WI38 (cell line): ENCODE measurements around the gene PPP1R14C.

Experiments used
- H3K4me3 ChIP-seq: 2 replicates; pipeline ENCODE4 v1.5.1; 2011; ENCODE audit warnings: low read depth, mild to moderate bottlenecking, control low read depth, low read length
- CTCF ChIP-seq: IDR thresholded peaks from 2 replicates; pipeline ENCODE4 v1.5.1; 2012; ENCODE audit warnings: low read depth, mild to moderate bottlenecking, control low read depth, low read length

Gene PPP1R14C

GRCh38 chr6:150152891-150153876, 10.3 kb downstream of the PPP1R14C start:
- TF ChIP-seq CTCF = no peak
- H3K4me3 ChIP-seq = no peak overlapping the region

GRCh38 chr6:150153905-150154492, 11.2 kb downstream of the PPP1R14C start:
- TF ChIP-seq CTCF = no peak
- no peak overlapping the region for H3K4me3 ChIP-seq

GRCh38 chr6:150156460-150156859, 13.6 kb downstream of the PPP1R14C start:
- no peak overlapping the region for H3K4me3 ChIP-seq
- TF ChIP-seq CTCF = no peak

- no peak for TF ChIP-seq CTCF
- H3K4me3 ChIP-seq = no peak overlapping the region
These were observed 14.2 kb downstream of the PPP1R14C start for GRCh38 chr6:150157081-150157480.

GRCh38 chr6:150159757-150160156, 16.9 kb downstream of the PPP1R14C start:
- no peak for TF ChIP-seq CTCF
- no peak overlapping the region for H3K4me3 ChIP-seq

- no peak for TF ChIP-seq CTCF
- no peak overlapping the region for H3K4me3 ChIP-seq
These were observed 21.1 kb downstream of the PPP1R14C start for GRCh38 chr6:150163970-150164369.
